GM18502 (cell line): Measurements from ENCODE around the gene CIITA.

Experiments
- ATAC-seq: cut with Tn5 transposase; IDR thresholded peaks from one replicate; pipeline ENCODE4 v1.9.1; 2021; ENCODE audit warnings: mild to moderate bottlenecking; ENCODE audit not compliant: unreplicated experiment, poor library complexity

Gene CIITA

GRCh38 chr16:10972108-10972818, 95.3 kb downstream of the CIITA start:
- no peak for ATAC-seq

GRCh38 chr16:10972819-10973464, 95.9 kb downstream of the CIITA start:
- no peak for ATAC-seq

DNA sequence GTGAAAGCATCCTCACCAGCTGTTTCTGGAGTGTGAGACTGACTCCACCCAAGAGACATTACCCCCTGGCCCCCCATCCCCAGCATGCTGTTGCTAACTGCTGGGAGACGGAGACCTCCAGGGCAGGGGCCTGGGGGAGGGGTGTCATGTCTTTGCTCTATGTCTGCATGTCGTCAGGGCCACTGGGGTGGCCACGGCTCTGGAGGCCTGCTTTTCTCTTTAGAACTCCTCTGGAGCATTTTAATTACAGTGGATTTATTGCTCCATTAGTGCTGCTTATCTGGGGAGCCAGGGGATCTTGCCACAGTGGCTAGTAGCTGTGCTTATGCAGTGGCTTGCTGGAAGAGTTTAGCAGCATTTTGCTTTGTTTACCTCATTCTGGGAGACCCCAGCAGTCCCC, 99.6 kb downstream of the CIITA start:
- no peak for ATAC-seq

- ATAC-seq: no peak
Measured at GRCh38 chr16:10978124-10978523, 101.1 kb downstream of the CIITA start.

DNA sequence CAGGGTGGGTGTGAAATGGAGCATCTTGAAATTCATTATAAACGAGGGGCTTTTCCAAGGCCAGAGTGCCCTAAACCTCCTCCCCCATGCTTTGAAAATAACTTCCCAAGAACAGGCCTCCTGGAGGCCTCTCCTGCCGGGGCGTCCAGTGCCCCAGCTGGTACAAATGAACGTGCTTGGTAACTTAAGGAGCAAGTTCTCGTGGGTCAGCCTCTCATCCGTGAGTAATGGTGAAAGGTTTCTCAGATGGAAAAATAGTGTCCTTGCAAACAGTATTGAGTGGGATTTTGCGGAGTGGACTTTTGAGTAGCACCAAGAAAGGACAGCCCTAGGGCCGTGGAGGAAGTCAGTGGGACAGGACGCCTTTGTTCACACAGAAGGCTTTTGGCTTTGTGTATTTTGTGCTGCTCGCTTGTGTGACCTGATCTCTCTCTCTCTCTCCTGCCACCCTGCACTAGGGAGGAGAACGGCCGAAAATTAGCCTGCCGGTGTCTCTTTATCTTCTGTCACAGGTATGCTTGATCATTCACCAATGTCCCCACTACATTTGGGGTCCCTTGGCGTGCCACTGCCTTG, 102.0 kb downstream of the CIITA start:
- no peak for ATAC-seq

DNA sequence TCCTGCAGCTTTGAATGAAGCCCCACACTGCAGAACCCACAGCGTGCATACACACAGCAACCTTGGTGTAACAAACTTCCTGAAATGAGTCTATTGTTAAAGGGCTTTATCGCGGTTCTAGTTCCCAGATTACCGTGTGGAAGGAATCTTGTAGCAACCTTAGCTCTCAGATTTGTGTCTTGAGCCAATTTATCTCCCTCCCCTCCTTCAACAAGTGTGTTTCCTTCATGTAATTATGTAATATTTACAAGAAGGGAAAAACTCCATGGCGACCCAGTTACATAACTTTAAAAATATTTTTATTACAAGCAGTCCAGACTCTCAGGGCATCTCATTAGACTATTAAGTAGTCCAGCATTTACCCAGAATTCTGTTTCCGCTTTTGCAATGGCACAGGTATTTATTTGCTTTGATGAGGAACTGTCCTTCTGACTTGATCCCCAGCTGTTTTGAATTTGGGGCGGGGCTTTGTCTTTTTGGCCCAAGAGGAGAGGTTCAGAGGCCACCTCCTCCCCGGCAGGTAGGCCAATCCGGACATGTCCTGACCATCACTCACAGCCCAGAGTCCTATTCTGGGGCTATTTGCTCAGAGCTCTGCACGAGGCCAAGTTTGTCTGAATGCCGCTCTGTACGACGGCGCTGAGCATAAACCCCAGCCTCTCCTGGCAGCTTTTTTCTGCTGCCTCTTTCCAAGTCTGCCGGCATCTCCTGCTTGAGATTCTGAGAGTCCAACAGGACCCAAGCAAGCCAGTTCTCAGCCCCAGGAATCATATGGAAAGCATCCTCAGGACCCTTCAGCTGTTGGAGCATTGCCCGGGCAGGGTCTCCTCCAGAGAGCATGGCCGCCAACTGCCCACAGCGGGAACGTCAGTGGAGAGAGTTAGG, 103.0 kb downstream of the CIITA start:
- no peak for ATAC-seq

GRCh38 chr16:10980813-10981212, 103.8 kb downstream of the CIITA start:
- ATAC-seq: no peak

GRCh38 chr16:10981697-10982216, 104.8 kb downstream of the CIITA start:
- peak; percentile 76 for ATAC-seq

DNA sequence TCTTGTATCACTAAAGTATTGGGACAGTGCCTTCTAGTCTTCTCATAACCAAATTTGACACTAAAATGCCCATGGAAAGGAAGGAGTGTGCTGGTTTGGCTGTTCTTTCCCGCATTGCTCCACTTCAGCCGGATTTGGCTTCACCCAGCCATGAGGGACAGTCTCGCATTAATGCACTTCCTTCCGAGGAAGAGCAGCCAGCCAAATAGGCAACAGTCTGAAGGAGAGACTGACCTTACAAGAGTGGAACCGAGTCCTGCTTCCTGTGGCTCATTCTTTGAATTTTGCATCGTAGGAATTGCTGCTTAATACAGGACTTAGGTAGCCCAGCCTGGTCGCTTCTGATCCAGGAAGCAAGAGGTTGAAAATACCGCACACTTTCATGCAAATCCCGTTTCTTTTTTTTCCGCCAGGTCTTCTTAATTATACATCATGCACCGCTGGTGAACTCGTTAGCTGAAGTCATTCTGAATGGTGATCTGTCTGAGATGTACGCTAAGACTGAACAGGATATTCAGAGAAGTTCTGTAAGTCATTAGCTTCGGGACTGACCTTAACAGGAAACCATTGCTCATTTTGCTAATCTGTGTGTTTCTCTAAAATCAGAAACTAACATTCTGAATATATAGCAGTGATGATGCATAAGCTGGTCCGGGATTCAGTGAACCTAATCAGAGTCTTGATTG, 105.6 kb downstream of the CIITA start:
- peak; percentile 45 for ATAC-seq

DNA sequence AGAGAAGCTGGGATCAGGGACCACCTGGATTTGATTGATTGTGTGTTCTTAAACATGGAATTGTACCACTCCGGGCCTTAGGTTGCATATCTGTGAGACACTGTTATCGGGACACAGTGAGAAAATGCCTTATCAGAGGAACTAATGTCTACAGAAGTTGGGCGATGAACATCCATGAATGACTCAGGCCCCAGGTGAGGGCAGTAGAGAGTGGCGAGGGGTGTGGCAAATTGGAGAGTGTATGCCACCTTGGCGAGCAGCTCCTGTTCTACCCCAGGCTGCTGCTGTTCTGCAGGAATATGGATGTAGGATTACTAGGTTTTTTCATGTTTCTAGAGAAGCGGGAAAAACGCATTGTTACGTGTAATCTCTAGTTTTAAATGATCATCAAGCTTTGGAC, 106.2 kb downstream of the CIITA start:
- ATAC-seq: peak; percentile 26

DNA sequence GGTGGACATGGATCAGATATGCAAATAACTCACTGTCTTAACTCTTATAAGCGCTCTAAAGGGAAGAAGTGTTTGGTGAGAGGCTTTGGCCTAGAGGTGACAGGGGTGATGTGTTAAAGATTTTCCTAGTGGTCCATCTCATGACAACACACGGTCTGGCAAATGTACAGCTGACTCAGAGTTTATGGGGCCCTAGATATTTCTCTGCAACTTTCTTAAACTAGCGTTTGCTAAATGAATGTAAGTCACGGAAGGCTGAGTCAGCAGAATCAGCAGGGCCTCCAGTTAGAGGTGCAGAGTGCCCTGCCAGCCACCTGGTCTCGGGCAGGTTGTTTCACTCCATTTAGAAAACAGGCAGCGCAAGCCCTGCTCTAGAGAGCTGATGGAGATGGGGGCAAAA, 107.5 kb downstream of the CIITA start:
- ATAC-seq: no peak
